SH-SY5Y (cell line): ENCODE data around the gene IRF2BP1.

Source experiments
- GATA2 ChIP-seq: IDR thresholded peaks from 2 replicates; pipeline ENCODE4 v1.6.1; 2011; ENCODE audit warnings: mild to moderate bottlenecking, low read depth, low read length
- GATA3 ChIP-seq: IDR thresholded peaks from 2 replicates; pipeline ENCODE4 v1.6.1; 2011; ENCODE audit warnings: low read depth, mild to moderate bottlenecking, low read length, moderate library complexity

DNA sequence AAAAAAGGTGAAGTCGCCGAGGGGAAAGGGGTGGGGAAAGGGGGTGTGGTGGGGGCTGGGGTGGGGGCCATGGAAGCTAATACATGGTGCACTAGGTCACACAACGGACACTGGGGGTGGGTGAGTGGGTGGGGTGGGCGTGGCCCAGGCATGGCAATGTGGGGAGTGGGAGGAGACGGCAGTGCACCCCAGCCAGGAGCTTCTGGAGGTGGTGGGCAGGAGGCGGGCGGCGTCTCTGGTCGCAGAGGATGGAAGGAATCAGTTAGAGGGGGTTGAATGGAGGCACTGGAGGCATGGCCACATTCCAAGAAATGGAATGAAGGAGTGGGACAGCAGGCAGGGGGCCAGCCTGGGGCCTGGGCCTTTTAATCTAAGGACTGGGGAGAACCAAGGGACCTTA is 47.8 kb upstream of the IRF2BP1 start:
- TF ChIP-seq GATA2 = no peak
- no peak for TF ChIP-seq GATA3
